ENCODE measurements around the gene RNF145.

RNF145 gene

GRCh38 chr5:159218595-159219023 lies 9.3 kb upstream of the RNF145 start:
- ChIA-PET CTCF (no interaction called here), POLR2A (interaction anchor here (0.7 kb wide), 1 partner anchor 769 kb away, joined by 3 read pairs; no protein-coding TSS in a partner anchor)
- H3K4me1 ChIP-seq (ENCODE audit: control extremely low read depth in 1 of 4, control insufficient read depth in 4 of 4, insufficient read depth in 4 of 4, low read length in 3 of 4): peaks cover 0 to 3% (median 0%) of the 10 kb centered on the region in 4 experiments
- DNase-seq: no peak
- no peaks in the 10 kb centered on the region for H3K9me3 ChIP-seq (ENCODE audit: control extremely low read depth in 1 of 5, control insufficient read depth in 4 of 5, insufficient read depth in 2 of 5, low read depth in 1 of 5, low read length in 4 of 5)
- no peaks in the 10 kb centered on the region for H3K36me3 ChIP-seq (ENCODE audit: control insufficient read depth in 4 of 4, insufficient read depth in 4 of 4, low read length in 3 of 4)
- H3K27me3 ChIP-seq (replicated peaks in 2 of 5; ENCODE audit: control insufficient read depth in 4 of 5, insufficient read depth in 5 of 5, low read length in 4 of 5): no peaks in the 10 kb centered on the region
- 100% methylated on average over 1 of the region's 2 CpGs for WGBS (ENCODE audit: insufficient coverage)
- no peak overlapping the region for H3K4me3 ChIP-seq (ENCODE audit: control insufficient read depth in 1 of 7, extremely low read depth in 1 of 7, insufficient read depth in 4 of 7, low read depth in 2 of 7, low read length in 6 of 7)
- no peak overlapping the region for H3K27ac ChIP-seq (ENCODE audit: insufficient read depth in 1 of 2, low read depth in 1 of 2, low read length in 2 of 2, poor library complexity in 1 of 2, severe bottlenecking in 2 of 2)

- H3K4me1 ChIP-seq (ENCODE audit: control extremely low read depth in 1 of 4, control insufficient read depth in 4 of 4, insufficient read depth in 4 of 4, low read length in 3 of 4): peaks cover 0 to 6% (median 3%) of the 10 kb centered on the region in 4 experiments
- no peaks in the 10 kb centered on the region for H3K27me3 ChIP-seq (replicated peaks in 2 of 5; ENCODE audit: control insufficient read depth in 4 of 5, insufficient read depth in 5 of 5, low read length in 4 of 5)
- H3K9me3 ChIP-seq (ENCODE audit: control extremely low read depth in 1 of 5, control insufficient read depth in 4 of 5, insufficient read depth in 2 of 5, low read depth in 1 of 5, low read length in 4 of 5): no peaks in the 10 kb centered on the region
- no peaks in the 10 kb centered on the region for H3K36me3 ChIP-seq (ENCODE audit: control insufficient read depth in 4 of 4, insufficient read depth in 4 of 4, low read length in 3 of 4)
- no peak overlapping the region for H3K27ac ChIP-seq (ENCODE audit: insufficient read depth in 1 of 2, low read depth in 1 of 2, low read length in 2 of 2, poor library complexity in 1 of 2, severe bottlenecking in 2 of 2)
- ChIA-PET POLR2A (no interaction called here), CTCF (interaction anchor here (1.3 kb wide), 1 partner anchor 9 kb away, joined by 4 read pairs; no protein-coding TSS in a partner anchor)
- DNase-seq: no peak
- H3K4me3 ChIP-seq (ENCODE audit: control insufficient read depth in 1 of 7, extremely low read depth in 1 of 7, insufficient read depth in 4 of 7, low read depth in 2 of 7, low read length in 6 of 7): no peak overlapping the region
- WGBS (ENCODE audit: insufficient coverage): 100% methylated on average over 2 of the region's 2 CpGs
Observed at GRCh38 chr5:159217236-159217635, 7.9 kb upstream of the RNF145 start.

DNA sequence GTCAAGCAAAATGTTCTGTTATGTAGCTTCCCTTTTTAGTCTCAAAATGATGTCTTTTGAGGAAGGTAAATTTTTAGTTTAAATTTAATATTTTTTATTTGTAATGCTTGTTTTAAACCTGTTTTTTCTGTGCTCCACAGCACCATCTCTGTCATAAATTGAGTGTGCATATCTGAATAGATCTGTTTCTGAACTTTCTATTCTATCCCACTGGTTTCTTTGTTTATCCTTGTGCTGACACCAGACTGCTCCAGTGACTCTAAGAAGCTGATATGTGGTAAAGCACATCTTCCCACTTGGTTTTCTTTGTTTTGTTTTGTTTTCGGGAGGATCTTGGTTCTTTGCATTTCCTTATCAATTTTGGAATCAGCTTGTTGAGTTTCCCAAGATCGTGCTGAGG lies 7.1 kb upstream of the RNF145 start:
- H3K27ac ChIP-seq (ENCODE audit: insufficient read depth in 1 of 2, low read depth in 1 of 2, low read length in 2 of 2, poor library complexity in 1 of 2, severe bottlenecking in 2 of 2): no peak overlapping the region
- no peaks in the 10 kb centered on the region for H3K9me3 ChIP-seq (ENCODE audit: control extremely low read depth in 1 of 5, control insufficient read depth in 4 of 5, insufficient read depth in 2 of 5, low read depth in 1 of 5, low read length in 4 of 5)
- CTCF ChIA-PET: interaction anchor here (0.6 to 1.3 kb wide), 3 partner anchors 8 to 38 kb away, joined by 3 to 4 read pairs (median 3); no protein-coding TSS in a partner anchor
- H3K4me1 ChIP-seq (ENCODE audit: control extremely low read depth in 1 of 4, control insufficient read depth in 4 of 4, insufficient read depth in 4 of 4, low read length in 3 of 4): peaks cover 4 to 14% (median 6%) of the 10 kb centered on the region in 4 experiments
- POLR2A ChIA-PET: interaction anchor here (0.6 kb wide), 1 partner anchor 9 kb away, joined by 3 read pairs; no protein-coding TSS in a partner anchor
- WGBS (ENCODE audit: insufficient coverage): no CpG with 5 or more reads among the region's 2 CpGs
- H3K4me3 ChIP-seq (ENCODE audit: control insufficient read depth in 1 of 7, extremely low read depth in 1 of 7, insufficient read depth in 4 of 7, low read depth in 2 of 7, low read length in 6 of 7): no peak overlapping the region
- peak in 1 of 3 donors; percentile 18 for DNase-seq
- H3K27me3 ChIP-seq (replicated peaks in 2 of 5; ENCODE audit: control insufficient read depth in 4 of 5, insufficient read depth in 5 of 5, low read length in 4 of 5): no peaks in the 10 kb centered on the region
- H3K36me3 ChIP-seq (ENCODE audit: control insufficient read depth in 4 of 4, insufficient read depth in 4 of 4, low read length in 3 of 4): no peaks in the 10 kb centered on the region

GRCh38 chr5:159215886-159216285 lies 6.5 kb upstream of the RNF145 start:
- ChIA-PET CTCF (interaction anchor here (0.6 to 1.3 kb wide), 3 partner anchors 8 to 38 kb away, joined by 3 to 4 read pairs (median 3); no protein-coding TSS in a partner anchor), POLR2A (no interaction called here)
- no peak overlapping the region for H3K27ac ChIP-seq (ENCODE audit: insufficient read depth in 1 of 2, low read depth in 1 of 2, low read length in 2 of 2, poor library complexity in 1 of 2, severe bottlenecking in 2 of 2)
- no peak overlapping the region for H3K4me3 ChIP-seq (ENCODE audit: control insufficient read depth in 1 of 7, extremely low read depth in 1 of 7, insufficient read depth in 4 of 7, low read depth in 2 of 7, low read length in 6 of 7)
- peaks cover 5 to 20% (median 8%) of the 10 kb centered on the region in 4 experiments for H3K4me1 ChIP-seq (ENCODE audit: control extremely low read depth in 1 of 4, control insufficient read depth in 4 of 4, insufficient read depth in 4 of 4, low read length in 3 of 4)
- no CpG with 5 or more reads among the region's 3 CpGs for WGBS (ENCODE audit: insufficient coverage)
- DNase-seq: no peak
- H3K36me3 ChIP-seq (ENCODE audit: control insufficient read depth in 4 of 4, insufficient read depth in 4 of 4, low read length in 3 of 4): no peaks in the 10 kb centered on the region
- no peaks in the 10 kb centered on the region for H3K27me3 ChIP-seq (replicated peaks in 2 of 5; ENCODE audit: control insufficient read depth in 4 of 5, insufficient read depth in 5 of 5, low read length in 4 of 5)
- no peaks in the 10 kb centered on the region for H3K9me3 ChIP-seq (ENCODE audit: control extremely low read depth in 1 of 5, control insufficient read depth in 4 of 5, insufficient read depth in 2 of 5, low read depth in 1 of 5, low read length in 4 of 5)

DNA sequence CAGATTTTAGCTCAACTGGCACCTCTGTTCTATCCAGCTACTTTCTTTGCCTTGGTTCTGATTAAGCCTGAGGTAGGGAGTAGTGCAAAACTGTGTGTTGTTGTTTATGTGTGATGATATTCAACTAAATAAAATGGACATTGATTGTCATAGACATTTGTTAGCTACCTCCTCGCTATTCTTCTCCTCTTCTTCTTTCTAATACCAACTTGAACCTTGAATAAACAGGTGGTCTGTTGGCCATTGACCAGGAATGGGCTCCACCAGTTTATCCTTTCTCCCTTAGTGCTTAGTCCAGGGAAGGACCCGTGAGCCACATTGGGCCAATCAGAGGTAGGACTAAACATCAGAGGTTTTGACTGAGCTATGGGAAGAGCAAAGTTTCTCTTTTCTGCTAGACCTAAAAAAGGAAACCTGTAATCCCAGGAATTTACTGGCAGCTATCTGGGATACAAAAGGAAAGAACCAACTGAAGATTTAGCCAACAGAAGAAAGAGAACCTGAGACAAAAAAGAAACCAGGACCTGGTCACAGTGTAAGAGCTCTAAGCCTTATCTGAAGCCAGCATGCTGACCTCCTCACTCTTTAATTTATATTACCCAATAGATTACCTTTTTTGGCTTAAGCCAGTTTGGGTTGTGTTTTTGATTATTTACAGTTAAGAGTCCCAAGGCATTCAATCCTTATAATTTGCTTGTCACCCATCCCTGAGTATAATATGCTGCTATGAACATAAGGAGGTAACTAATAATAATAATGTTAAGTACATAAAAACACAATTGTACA lies 5.3 kb upstream of the RNF145 start:
- peaks cover 12 to 32% (median 17%) of the 10 kb centered on the region in 4 experiments for H3K4me1 ChIP-seq (ENCODE audit: control extremely low read depth in 1 of 4, control insufficient read depth in 4 of 4, insufficient read depth in 4 of 4, low read length in 3 of 4)
- POLR2A ChIA-PET: no interaction called here
- 100% methylated on average over 2 of the region's 2 CpGs for WGBS (ENCODE audit: insufficient coverage)

DNA sequence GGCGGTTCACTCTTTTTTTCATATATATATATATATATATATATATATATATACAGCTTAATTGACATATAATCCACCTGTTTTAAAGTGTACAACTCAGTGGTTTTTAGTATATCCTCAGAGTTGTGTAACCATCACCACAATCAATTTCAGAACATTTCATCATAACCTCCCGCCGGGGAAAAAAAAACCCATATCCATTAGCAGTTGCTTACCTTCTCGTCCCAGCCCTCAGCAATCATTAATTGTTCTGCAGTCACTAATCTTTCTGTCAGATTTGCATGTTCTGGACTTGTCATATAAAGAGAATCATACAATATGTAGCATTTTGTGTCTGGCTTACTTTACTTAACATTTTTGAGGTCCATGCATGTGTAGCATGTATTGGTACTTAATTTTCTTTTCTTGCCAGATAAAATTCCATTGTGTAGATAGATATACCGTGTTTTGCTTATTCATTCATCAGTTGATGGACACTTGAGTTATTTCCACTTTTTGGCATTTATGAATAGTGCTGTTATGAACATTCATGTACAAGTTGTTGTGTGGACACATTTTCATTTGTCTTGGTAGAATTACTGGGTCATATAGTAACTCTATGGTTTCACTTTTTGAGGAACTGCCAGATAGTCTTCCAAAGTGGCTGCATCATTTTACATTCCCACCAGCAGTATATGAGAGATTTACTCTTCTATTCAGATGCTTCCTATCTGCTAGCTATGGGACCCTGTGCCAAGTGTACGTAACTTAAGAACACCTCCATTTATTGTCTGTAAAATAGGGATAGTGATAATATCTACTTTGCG lies 3.5 kb upstream of the RNF145 start:
- Histone ChIP-seq H3K36me3 (ENCODE audit: control insufficient read depth in 4 of 4, insufficient read depth in 4 of 4, low read length in 3 of 4) (no peaks in the 10 kb centered on the region), H3K27ac (ENCODE audit: insufficient read depth in 1 of 2, low read depth in 1 of 2, low read length in 2 of 2, poor library complexity in 1 of 2, severe bottlenecking in 2 of 2) (no peak overlapping the region), H3K4me1 (ENCODE audit: control extremely low read depth in 1 of 4, control insufficient read depth in 4 of 4, insufficient read depth in 4 of 4, low read length in 3 of 4) (peaks cover 12 to 40% (median 23%) of the 10 kb centered on the region in 4 experiments), H3K4me3 (ENCODE audit: control insufficient read depth in 1 of 7, extremely low read depth in 1 of 7, insufficient read depth in 4 of 7, low read depth in 2 of 7, low read length in 6 of 7) (no peak overlapping the region), H3K27me3 (replicated peaks in 2 of 5; ENCODE audit: control insufficient read depth in 4 of 5, insufficient read depth in 5 of 5, low read length in 4 of 5) (no peaks in the 10 kb centered on the region), H3K9me3 (ENCODE audit: control extremely low read depth in 1 of 5, control insufficient read depth in 4 of 5, insufficient read depth in 2 of 5, low read depth in 1 of 5, low read length in 4 of 5) (no peaks in the 10 kb centered on the region)
- ChIA-PET CTCF (interaction anchor here (0.6 to 2.8 kb wide), 4 partner anchors 11 to 1804 kb away, joined by 3 to 7 read pairs (median 4); no protein-coding TSS in a partner anchor), POLR2A (interaction anchor here (0.7 kb wide), 1 partner anchor 49 kb away, joined by 4 read pairs; no protein-coding TSS in a partner anchor)
- 86% methylated on average over 2 of the region's 7 CpGs for WGBS (ENCODE audit: insufficient coverage)
- DNase-seq: no peak

More for the DNA sequence above, 5.3 kb upstream of the RNF145 start:
- Histone ChIP-seq H3K27me3 (replicated peaks in 2 of 5; ENCODE audit: control insufficient read depth in 4 of 5, insufficient read depth in 5 of 5, low read length in 4 of 5) (no peaks in the 10 kb centered on the region), H3K9me3 (ENCODE audit: control extremely low read depth in 1 of 5, control insufficient read depth in 4 of 5, insufficient read depth in 2 of 5, low read depth in 1 of 5, low read length in 4 of 5) (no peaks in the 10 kb centered on the region), H3K27ac (ENCODE audit: insufficient read depth in 1 of 2, low read depth in 1 of 2, low read length in 2 of 2, poor library complexity in 1 of 2, severe bottlenecking in 2 of 2) (no peak overlapping the region), H3K4me3 (ENCODE audit: control insufficient read depth in 1 of 7, extremely low read depth in 1 of 7, insufficient read depth in 4 of 7, low read depth in 2 of 7, low read length in 6 of 7) (no peak overlapping the region), H3K36me3 (ENCODE audit: control insufficient read depth in 4 of 4, insufficient read depth in 4 of 4, low read length in 3 of 4) (no peaks in the 10 kb centered on the region)
- DNase-seq: no peak
- CTCF ChIA-PET: interaction anchor here (0.9 to 2.8 kb wide), 3 partner anchors 9 to 58 kb away, joined by 3 to 7 read pairs (median 7); no protein-coding TSS in a partner anchor

Data from common myeloid progenitor, CD34-positive (primary cell).